Measurements from ENCODE around the gene ATG101. TPM values are rescaled to one million over a fixed set of nuclear protein-coding genes. Genes with fewer than 3 reads are reported as not detected.

The ATG101 gene
- total and polyA plus RNA-seq, 9 of the 15 experiments (the other 6 are each of a cell fraction or from before 2014, with no cell fraction given) = 2.9 to 52.4 (median 29.7) TPM

DNA sequence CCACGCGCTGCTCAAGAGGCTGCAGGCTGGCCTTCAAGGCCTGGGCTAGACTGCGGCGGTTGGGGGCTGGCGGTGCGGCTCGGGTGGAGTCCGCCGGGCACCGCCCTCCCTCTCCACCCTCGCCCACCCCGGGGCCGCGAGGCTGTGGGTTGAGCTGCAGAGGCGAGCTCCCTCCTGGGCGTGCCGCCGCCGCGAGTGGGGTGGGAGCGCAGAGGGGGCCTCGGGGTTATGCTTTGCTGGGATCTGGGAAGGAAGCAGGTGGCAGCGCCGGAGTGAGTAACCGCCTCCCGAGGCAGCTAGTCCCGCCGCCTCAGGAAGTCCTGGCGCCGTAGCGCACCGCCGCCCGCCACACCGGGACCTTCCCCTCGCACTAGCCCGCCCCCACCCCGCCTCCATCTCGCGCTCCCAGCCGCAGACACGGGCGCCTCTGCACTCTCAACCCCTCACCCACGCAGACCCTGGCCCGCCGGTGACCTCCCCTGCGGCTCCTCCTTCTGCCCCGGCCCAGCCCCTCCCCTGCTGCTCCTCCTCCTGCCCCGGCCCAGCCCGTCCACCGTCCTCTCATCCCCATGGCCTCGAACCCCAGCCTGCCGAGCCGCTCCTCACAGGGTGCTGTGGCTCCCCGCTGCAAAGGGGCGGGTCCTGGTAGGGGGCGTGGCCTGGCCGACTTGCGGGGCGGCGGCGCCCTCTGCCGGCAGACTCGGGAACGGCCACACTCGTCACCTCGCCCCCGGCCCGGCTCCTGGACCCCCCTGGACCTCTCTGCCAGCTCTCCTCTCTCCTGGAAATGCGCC lies 46.4 kb upstream of the ATG101 start (continued):
- TF ChIP-seq, protein P1, sequence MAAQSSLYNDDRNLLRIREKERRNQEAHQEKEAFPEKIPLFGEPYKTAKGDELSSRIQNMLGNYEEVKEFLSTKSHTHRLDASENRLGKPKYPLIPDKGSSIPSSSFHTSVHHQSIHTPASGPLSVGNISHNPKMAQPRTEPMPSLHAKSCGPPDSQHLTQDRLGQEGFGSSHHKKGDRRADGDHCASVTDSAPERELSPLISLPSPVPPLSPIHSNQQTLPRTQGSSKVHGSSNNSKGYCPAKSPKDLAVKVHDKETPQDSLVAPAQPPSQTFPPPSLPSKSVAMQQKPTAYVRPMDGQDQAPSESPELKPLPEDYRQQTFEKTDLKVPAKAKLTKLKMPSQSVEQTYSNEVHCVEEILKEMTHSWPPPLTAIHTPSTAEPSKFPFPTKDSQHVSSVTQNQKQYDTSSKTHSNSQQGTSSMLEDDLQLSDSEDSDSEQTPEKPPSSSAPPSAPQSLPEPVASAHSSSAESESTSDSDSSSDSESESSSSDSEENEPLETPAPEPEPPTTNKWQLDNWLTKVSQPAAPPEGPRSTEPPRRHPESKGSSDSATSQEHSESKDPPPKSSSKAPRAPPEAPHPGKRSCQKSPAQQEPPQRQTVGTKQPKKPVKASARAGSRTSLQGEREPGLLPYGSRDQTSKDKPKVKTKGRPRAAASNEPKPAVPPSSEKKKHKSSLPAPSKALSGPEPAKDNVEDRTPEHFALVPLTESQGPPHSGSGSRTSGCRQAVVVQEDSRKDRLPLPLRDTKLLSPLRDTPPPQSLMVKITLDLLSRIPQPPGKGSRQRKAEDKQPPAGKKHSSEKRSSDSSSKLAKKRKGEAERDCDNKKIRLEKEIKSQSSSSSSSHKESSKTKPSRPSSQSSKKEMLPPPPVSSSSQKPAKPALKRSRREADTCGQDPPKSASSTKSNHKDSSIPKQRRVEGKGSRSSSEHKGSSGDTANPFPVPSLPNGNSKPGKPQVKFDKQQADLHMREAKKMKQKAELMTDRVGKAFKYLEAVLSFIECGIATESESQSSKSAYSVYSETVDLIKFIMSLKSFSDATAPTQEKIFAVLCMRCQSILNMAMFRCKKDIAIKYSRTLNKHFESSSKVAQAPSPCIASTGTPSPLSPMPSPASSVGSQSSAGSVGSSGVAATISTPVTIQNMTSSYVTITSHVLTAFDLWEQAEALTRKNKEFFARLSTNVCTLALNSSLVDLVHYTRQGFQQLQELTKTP (IDR thresholded peaks at IDR 0.05; ENCODE audit: low read depth in 1 of 2, partially characterized antibody in 2 of 2) = no peak
- TF ChIP-seq, protein P2, sequence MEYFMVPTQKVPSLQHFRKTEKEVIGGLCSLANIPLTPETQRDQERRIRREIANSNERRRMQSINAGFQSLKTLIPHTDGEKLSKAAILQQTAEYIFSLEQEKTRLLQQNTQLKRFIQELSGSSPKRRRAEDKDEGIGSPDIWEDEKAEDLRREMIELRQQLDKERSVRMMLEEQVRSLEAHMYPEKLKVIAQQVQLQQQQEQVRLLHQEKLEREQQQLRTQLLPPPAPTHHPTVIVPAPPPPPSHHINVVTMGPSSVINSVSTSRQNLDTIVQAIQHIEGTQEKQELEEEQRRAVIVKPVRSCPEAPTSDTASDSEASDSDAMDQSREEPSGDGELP (CRISPR knock-in tag; IDR thresholded peaks at IDR 0.05; ENCODE audit: borderline replicate concordance) = peak; percentile 58; the same call in 1 of the 2 replicates
- TF ChIP-seq RBM15 (IDR thresholded peaks at IDR 0.05; ENCODE audit: insufficient read depth, low read length) (no peak), TAF9B (IDR thresholded peaks at IDR 0.05; ENCODE audit: partially characterized antibody) (no peak)
- TF ChIP-seq, protein P3, sequence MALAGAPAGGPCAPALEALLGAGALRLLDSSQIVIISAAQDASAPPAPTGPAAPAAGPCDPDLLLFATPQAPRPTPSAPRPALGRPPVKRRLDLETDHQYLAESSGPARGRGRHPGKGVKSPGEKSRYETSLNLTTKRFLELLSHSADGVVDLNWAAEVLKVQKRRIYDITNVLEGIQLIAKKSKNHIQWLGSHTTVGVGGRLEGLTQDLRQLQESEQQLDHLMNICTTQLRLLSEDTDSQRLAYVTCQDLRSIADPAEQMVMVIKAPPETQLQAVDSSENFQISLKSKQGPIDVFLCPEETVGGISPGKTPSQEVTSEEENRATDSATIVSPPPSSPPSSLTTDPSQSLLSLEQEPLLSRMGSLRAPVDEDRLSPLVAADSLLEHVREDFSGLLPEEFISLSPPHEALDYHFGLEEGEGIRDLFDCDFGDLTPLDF (CRISPR knock-in tag; IDR thresholded peaks at IDR 0.05) = no peak
- TF ChIP-seq, protein P4, sequence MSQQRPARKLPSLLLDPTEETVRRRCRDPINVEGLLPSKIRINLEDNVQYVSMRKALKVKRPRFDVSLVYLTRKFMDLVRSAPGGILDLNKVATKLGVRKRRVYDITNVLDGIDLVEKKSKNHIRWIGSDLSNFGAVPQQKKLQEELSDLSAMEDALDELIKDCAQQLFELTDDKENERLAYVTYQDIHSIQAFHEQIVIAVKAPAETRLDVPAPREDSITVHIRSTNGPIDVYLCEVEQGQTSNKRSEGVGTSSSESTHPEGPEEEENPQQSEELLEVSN (IDR thresholded peaks at IDR 0.05; ENCODE audit: borderline replicate concordance in 1 of 2, extremely low read depth in 1 of 2, insufficient read depth in 1 of 2, insufficient read length in 1 of 2, low read depth in 1 of 2, low read length in 1 of 2, poor library complexity in 1 of 2, severe bottlenecking in 1 of 2) = peak in 1 of 2 experiments; percentile 40
- TF ChIP-seq, protein P5, sequence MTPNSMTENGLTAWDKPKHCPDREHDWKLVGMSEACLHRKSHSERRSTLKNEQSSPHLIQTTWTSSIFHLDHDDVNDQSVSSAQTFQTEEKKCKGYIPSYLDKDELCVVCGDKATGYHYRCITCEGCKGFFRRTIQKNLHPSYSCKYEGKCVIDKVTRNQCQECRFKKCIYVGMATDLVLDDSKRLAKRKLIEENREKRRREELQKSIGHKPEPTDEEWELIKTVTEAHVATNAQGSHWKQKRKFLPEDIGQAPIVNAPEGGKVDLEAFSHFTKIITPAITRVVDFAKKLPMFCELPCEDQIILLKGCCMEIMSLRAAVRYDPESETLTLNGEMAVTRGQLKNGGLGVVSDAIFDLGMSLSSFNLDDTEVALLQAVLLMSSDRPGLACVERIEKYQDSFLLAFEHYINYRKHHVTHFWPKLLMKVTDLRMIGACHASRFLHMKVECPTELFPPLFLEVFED (CRISPR knock-in tag; conservative IDR thresholded peaks at IDR 0.05) = peak; percentile 81; the same call in 1 of the 2 replicates

All from K562 (cell line).